ENCODE data around the gene TTC12.

Gene TTC12

GRCh38 chr11:113324250-113324649, 9.9 kb downstream of the TTC12 start:
- no peak for DNase-seq (ENCODE audit: low read depth in 2 of 2)

- DNase-seq (ENCODE audit: low read depth in 2 of 2), result no peak
These were observed 15.3 kb downstream of the TTC12 start for GRCh38 chr11:113329725-113330124.

GRCh38 chr11:113331441-113331840, 17.1 kb downstream of the TTC12 start:
- no peak for DNase-seq (ENCODE audit: low read depth in 2 of 2)

- no peak for DNase-seq (ENCODE audit: low read depth in 2 of 2)
These were observed 17.6 kb downstream of the TTC12 start for GRCh38 chr11:113332023-113332422.

- no peak for DNase-seq (ENCODE audit: low read depth in 2 of 2)
These were observed 18.4 kb downstream of the TTC12 start for GRCh38 chr11:113332638-113333329.

- DNase-seq (ENCODE audit: low read depth in 2 of 2), result no peak
These were observed 19.8 kb downstream of the TTC12 start for GRCh38 chr11:113334183-113334582.

- no peak for DNase-seq (ENCODE audit: low read depth in 2 of 2)
These were observed 24.3 kb downstream of the TTC12 start for GRCh38 chr11:113338730-113339129.

- DNase-seq (ENCODE audit: low read depth in 2 of 2), result no peak
These were observed 25.7 kb downstream of the TTC12 start for GRCh38 chr11:113339929-113340589.

- no peak for DNase-seq (ENCODE audit: low read depth in 2 of 2)
These were observed 27.2 kb downstream of the TTC12 start for GRCh38 chr11:113341388-113342165.

GRCh38 chr11:113345978-113346377, 31.6 kb downstream of the TTC12 start:
- DNase-seq (ENCODE audit: low read depth in 2 of 2), result no peak

GRCh38 chr11:113349528-113349927, 35.1 kb downstream of the TTC12 start:
- DNase-seq (ENCODE audit: low read depth in 2 of 2), result no peak

GRCh38 chr11:113350336-113351067, 36.1 kb downstream of the TTC12 start:
- DNase-seq (ENCODE audit: low read depth in 2 of 2), result no peak

- no peak for DNase-seq (ENCODE audit: low read depth in 2 of 2)
These were observed 36.7 kb downstream of the TTC12 start for GRCh38 chr11:113351068-113351450.

- DNase-seq (ENCODE audit: low read depth in 2 of 2), result no peak
These were observed 37.1 kb downstream of the TTC12 start for GRCh38 chr11:113351480-113351879.

- DNase-seq (ENCODE audit: low read depth in 2 of 2), result no peak
These were observed 41.8 kb downstream of the TTC12 start for GRCh38 chr11:113356203-113356602.

GRCh38 chr11:113363406-113363805, 49.0 kb downstream of the TTC12 start:
- DNase-seq (ENCODE audit: low read depth in 2 of 2), result no peak

- DNase-seq (ENCODE audit: low read depth in 2 of 2), result no peak
These were observed 49.7 kb downstream of the TTC12 start for GRCh38 chr11:113363996-113364641.

- no peak for DNase-seq (ENCODE audit: low read depth in 2 of 2)
These were observed 51.5 kb downstream of the TTC12 start for GRCh38 chr11:113365895-113366294.

- DNase-seq (ENCODE audit: low read depth in 2 of 2), result no peak
These were observed 55.0 kb downstream of the TTC12 start for GRCh38 chr11:113369411-113369810.

- DNase-seq (ENCODE audit: low read depth in 2 of 2), result no peak
These were observed 56.3 kb downstream of the TTC12 start for GRCh38 chr11:113370634-113371033.

- no peak for DNase-seq (ENCODE audit: low read depth in 2 of 2)
These were observed 57.9 kb downstream of the TTC12 start for GRCh38 chr11:113372309-113372708.

- no peak for DNase-seq (ENCODE audit: low read depth in 2 of 2)
These were observed 58.9 kb downstream of the TTC12 start for GRCh38 chr11:113373306-113373705.
